HAP-1 (cell line): ENCODE data around the gene PYCARD.
A peak's percentile ranks its signal among the peaks of the same experiment; 100 is the strongest.
"Not testable (repeated sequence)": the region's sequence is repeated elsewhere in the genome, so short reads cannot be mapped to it uniquely, and the experiment has no call there.

Experiments
- DNase-seq, 2 experiments: peaks; one replicate each; pipeline ENCODE4 v3.0.0-alpha.2; 2016 to 2020; ENCODE audit warnings: low spot score in 2 of 2
- H3K27me3 ChIP-seq: fragments of 250-450 bp; sonication (Bioruptor Pico); 2 replicates; pipeline ENCODE4 v1.5.1; 2020; ENCODE audit warnings: low read depth, mild to moderate bottlenecking, moderate library complexity
- H3K36me3 ChIP-seq: fragments of 250-450 bp; sonication (Bioruptor Pico); replicated peaks from 2 replicates; pipeline ENCODE4 v1.5.1; 2020; ENCODE audit warnings: mild to moderate bottlenecking
- H3K4me1 ChIP-seq: fragments of 250-450 bp; sonication (Bioruptor Pico); 2 replicates; pipeline ENCODE4 v1.5.1; 2020; ENCODE audit warnings: mild to moderate bottlenecking
- H3K4me3 ChIP-seq: fragments of 250-450 bp; sonication (Bioruptor Pico); 2 replicates; pipeline ENCODE4 v1.5.1; 2020; ENCODE audit warnings: mild to moderate bottlenecking, moderate library complexity
- H3K9me3 ChIP-seq: fragments of 250-450 bp; sonication (Bioruptor Pico); 2 replicates; pipeline ENCODE4 v1.5.1; 2020; ENCODE audit warnings: mild to moderate bottlenecking, moderate library complexity
- in situ Hi-C: fragments of 300-500 bp; cut with MboI; formaldehyde crosslinking; loops from 3 replicates; pipeline ENCODE4 v1.14.3; 2020; ENCODE audit warnings: low sequenced_read_pairs, inconsistent platforms, mixed read lengths

Gene PYCARD

DNA sequence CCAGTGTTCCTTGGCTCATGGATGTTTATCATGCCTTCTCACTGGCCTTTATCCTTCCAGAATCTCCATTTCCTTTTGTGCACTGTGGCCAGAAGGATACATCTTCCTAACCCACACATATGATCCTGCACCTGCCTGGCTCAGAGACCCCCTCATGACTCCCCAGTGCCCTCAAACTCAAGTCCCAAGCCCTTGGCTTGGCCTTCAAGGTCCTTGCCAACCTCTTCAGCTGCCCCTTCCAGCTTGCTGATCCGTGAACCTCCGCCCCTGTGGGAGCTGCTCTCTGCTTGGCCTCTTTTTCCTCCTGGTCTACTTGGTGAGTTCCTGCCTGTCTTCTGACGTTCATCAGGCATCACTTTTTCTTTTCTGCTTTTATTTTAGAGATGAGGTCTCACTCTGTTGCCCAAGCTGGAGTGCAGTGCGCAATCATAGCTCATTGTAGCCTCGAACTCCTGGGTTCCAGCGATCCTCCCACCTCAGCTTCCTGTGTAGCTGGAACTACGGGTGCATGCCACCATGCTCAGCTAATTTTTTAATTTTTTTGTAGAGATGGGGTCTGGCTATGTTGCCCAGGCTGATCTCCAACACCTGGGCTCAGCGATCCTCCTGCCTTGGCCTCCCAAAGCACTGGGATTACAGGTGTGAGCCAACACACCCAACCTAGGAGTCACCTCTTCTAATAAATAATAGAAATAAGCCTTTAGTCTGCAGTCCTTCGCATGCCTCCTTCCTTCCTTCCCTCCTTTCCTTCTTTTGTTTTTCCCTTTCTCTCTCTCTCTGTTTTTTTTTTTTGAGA, 2.5 kb upstream of the PYCARD start:
- in situ Hi-C loops: loop anchor here (25.0 kb wide), 1 partner anchor 657 kb away; the partner anchor contains the start of gene ZNF267
- Histone ChIP-seq H3K9me3 (no peaks in the 10 kb centered on the region), H3K36me3 (no peaks in the 10 kb centered on the region), H3K27me3 (peaks cover 10% of the 10 kb centered on the region; the same call in 1 of the 2 replicates), H3K4me3 (no peak overlapping the region), H3K4me1 (no peaks in the 10 kb centered on the region; the same call in 1 of the 2 replicates)
- DNase-seq: no peak

GRCh38 chr16:31201582-31202413, 762 bp downstream of the PYCARD start:
- H3K4me3 ChIP-seq: peak overlapping the region; percentile 33
- no peaks in the 10 kb centered on the region for H3K9me3 ChIP-seq
- DNase-seq: peak in 1 of 2 experiments; percentile 44
- no peaks in the 10 kb centered on the region; the same call in 1 of the 2 replicates for H3K4me1 ChIP-seq
- peaks cover 20% of the 10 kb centered on the region for H3K36me3 ChIP-seq
- peaks cover 10% of the 10 kb centered on the region; the same call in 1 of the 2 replicates for H3K27me3 ChIP-seq
- in situ Hi-C loops: loop anchor here (25.0 kb wide), 1 partner anchor 661 kb away; the partner anchor contains the start of gene ZNF267

- in situ Hi-C loops: loop anchor here (25.0 kb wide), 1 partner anchor 661 kb away; the partner anchor contains the start of gene ZNF267
- no peaks in the 10 kb centered on the region for H3K9me3 ChIP-seq
- H3K4me3 ChIP-seq: no peak overlapping the region
- DNase-seq: no peak
- H3K4me1 ChIP-seq: no peaks in the 10 kb centered on the region; the same call in 1 of the 2 replicates
- peaks cover 26% of the 10 kb centered on the region for H3K36me3 ChIP-seq
- peaks cover 10% of the 10 kb centered on the region; the same call in 1 of the 2 replicates for H3K27me3 ChIP-seq
These were observed 1.6 kb downstream of the PYCARD start for GRCh38 chr16:31200821-31201568.

DNA sequence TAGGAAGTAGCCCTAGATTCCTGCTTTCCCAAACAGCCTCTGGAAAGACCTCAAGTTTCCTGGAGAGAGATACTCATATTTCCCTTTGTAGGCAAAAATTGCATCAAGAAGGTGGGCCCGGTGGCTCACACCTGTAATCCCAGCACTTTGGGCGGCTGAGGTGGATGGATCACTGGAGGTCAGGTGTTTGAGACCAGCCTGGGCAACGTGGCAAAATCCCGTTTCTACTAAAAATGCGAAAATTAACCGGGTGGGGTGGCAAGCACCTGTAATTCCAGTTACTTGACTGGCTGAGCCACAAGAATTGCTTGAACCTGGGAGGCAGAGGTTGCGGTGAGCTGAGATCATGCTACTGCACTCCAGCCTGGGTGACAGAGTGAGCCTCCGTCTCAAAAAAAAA, 2.4 kb downstream of the PYCARD start:
- not testable (repeated sequence) for DNase-seq, H3K9me3 ChIP-seq, H3K4me3 ChIP-seq, H3K4me1 ChIP-seq
- peaks cover 35% of the 10 kb centered on the region for H3K36me3 ChIP-seq
- in situ Hi-C loops: loop anchor here (25.0 kb wide), 1 partner anchor 662 kb away; the partner anchor contains the start of gene ZNF267
- peaks cover 10% of the 10 kb centered on the region; the same call in 1 of the 2 replicates for H3K27me3 ChIP-seq

DNA sequence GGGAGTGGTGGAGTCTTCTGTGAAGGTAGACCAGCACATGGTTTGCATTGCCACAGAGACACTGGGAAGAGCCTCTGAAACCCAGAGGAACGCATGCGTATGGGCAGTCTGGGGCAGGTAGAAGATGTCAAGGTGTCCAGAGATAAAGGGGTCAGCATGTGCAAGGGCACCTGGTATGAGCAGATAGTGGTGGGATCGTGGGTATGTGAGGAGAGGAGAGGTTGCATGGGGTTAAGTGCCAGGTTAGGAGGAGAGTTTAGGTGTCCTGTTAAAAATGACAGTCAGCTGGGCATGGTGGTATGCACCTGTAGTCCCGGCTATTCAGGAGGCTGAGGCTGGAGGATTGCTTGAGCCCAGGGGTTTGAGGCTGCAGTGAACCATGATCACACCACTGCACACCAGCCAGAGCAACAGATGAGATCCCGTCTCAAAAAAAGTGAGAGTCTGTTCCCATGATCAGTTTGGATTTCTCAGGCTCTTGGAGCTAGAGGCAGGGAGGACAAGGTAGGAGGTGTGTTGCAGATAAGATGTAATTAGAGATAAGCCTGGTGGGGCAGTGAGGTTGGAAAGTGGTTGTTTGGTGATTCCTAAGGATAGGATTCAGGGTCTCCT, 3.0 kb downstream of the PYCARD start:
- H3K36me3 ChIP-seq: peaks cover 41% of the 10 kb centered on the region
- peaks cover 10% of the 10 kb centered on the region; the same call in 1 of the 2 replicates for H3K27me3 ChIP-seq
- no peak overlapping the region for H3K4me3 ChIP-seq

DNA sequence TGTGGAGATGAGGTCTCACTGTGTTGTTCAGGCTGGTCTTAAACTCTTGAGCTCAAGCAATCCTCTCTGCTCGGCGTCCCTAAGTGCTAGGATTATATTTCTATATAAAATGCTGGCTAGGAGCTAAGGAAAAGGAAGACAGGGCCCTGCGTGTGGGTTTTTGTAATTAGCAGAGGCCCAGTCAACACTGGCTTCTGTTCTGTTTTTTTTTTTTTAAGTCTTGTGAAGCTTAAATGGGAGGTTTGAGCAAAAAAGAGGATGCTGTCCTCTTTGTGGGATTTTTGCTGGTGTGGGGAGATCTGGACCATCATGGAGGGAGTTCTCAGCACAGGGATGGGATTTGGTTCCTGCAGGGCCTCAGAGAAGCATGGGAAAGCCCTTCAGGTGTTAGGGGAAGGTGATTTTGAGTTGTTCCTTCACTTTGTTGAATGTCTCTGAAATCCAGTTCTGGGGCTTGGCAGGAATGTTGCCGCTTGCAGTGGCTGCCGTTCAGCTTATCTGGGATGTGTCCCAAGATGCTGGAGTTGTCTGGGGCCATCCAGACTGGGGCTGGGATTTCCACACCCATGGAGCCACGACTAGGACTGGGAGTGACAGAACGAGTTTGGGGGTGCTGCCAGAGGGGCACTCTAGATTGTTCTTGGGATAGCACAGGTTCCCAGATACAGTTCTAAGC, 4.2 kb downstream of the PYCARD start:
- no peak for DNase-seq
- Histone ChIP-seq H3K36me3 (peaks cover 53% of the 10 kb centered on the region), H3K4me1 (no peaks in the 10 kb centered on the region; the same call in 1 of the 2 replicates), H3K27me3 (peaks cover 10% of the 10 kb centered on the region; the same call in 1 of the 2 replicates), H3K4me3 (no peak overlapping the region), H3K9me3 (no peaks in the 10 kb centered on the region)
- in situ Hi-C loops: no loop called here

More for the DNA sequence above, 3.0 kb downstream of the PYCARD start:
- Histone ChIP-seq H3K9me3 (no peaks in the 10 kb centered on the region), H3K4me1 (no peaks in the 10 kb centered on the region; the same call in 1 of the 2 replicates)
- no peak for DNase-seq
- in situ Hi-C loops: loop anchor here (25.0 kb wide), 1 partner anchor 663 kb away; the partner anchor contains the start of gene ZNF267

GRCh38 chr16:31196324-31197088, 6.1 kb downstream of the PYCARD start:
- in situ Hi-C loops: no loop called here
- no peak overlapping the region for H3K4me3 ChIP-seq
- H3K9me3 ChIP-seq: no peaks in the 10 kb centered on the region
- H3K36me3 ChIP-seq: peaks cover 71% of the 10 kb centered on the region
- no peak for DNase-seq
- H3K27me3 ChIP-seq: no peaks in the 10 kb centered on the region
- H3K4me1 ChIP-seq: no peaks in the 10 kb centered on the region

GRCh38 chr16:31195861-31196260, 6.7 kb downstream of the PYCARD start:
- in situ Hi-C loops, H3K9me3 ChIP-seq, DNase-seq, H3K4me3 ChIP-seq, H3K4me1 ChIP-seq, H3K27me3 ChIP-seq: not testable (repeated sequence)
- peaks cover 78% of the 10 kb centered on the region for H3K36me3 ChIP-seq

DNA sequence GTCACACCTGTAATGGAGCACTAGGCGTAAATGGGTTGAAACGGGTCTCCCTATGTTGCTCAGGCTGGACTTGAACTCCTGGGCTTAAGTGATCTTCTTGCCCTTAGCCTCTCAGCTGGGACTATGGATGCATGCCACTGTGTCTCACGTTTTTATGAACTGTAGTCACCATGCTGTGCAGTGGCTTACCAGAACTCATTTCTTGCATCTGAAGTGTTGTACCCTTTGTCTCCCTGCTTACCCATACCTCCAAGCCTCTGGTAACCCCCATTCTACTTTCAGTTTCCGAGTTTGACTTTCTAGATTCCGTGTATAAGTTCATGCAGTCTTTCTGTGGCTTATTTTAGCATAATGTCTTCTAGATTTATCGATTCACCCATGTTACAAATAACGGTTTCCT, 7.7 kb downstream of the PYCARD start:
- no peaks in the 10 kb centered on the region for H3K27me3 ChIP-seq
- in situ Hi-C loops: no loop called here
- peaks cover 86% of the 10 kb centered on the region for H3K36me3 ChIP-seq
- H3K9me3 ChIP-seq: no peaks in the 10 kb centered on the region
- H3K4me1 ChIP-seq: no peaks in the 10 kb centered on the region
- H3K4me3 ChIP-seq: no peak overlapping the region
- no peak for DNase-seq

- H3K36me3 ChIP-seq: peaks cover 86% of the 10 kb centered on the region
These were observed 8.7 kb downstream of the PYCARD start for GRCh38 chr16:31193874-31194273.

DNA sequence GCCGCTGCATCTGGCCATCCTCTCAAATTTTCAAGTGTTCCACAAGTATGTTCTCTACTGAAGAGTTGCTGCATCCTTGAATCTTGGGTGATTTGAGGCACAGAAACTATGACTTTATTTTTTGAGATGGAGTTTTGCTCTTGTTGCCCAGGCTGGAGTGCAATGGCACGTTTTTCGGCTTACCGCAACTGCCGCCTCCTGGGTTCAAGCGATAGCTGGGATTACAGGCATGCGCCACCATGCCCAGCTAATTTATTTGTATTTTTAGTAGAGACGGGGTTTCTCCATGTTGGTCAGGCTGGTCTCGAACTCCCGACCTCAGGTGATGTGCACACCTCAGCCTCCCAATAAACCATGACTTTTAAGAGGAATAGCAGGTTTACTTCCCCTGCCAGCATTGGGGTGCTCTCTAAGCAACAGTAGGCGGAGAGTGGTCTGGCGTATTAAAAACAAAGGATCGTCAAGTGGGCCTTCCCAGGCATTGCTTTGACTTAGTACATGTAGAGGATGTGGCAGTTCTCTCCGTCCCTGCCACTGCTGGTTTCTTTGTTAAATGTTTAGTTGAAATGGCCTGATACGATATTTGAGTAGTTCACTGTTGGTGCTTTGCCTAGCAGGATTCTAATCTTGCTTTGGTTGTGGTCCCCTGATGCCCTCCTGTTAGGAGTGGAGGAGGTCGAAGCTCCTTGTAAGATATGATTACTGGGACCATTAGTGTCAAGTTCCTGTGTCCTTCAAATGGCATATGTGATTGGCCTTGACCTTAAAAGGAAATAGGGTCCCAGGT, 9.5 kb downstream of the PYCARD start:
- in situ Hi-C loops: no loop called here
- Histone ChIP-seq H3K4me3 (no peak overlapping the region), H3K36me3 (peaks cover 91% of the 10 kb centered on the region), H3K4me1 (no peaks in the 10 kb centered on the region), H3K27me3 (no peaks in the 10 kb centered on the region), H3K9me3 (no peaks in the 10 kb centered on the region)
- DNase-seq: no peak

More at GRCh38 chr16:31193874-31194273, 8.7 kb downstream of the PYCARD start:
- in situ Hi-C loops: no loop called here
- no peak overlapping the region for H3K4me3 ChIP-seq
- no peaks in the 10 kb centered on the region for H3K27me3 ChIP-seq
- no peaks in the 10 kb centered on the region for H3K4me1 ChIP-seq
- DNase-seq: no peak
- no peaks in the 10 kb centered on the region for H3K9me3 ChIP-seq
